IMR-90 (cell line): Measurements from ENCODE around the gene ZNF771. TPM values are rescaled to one million over a fixed set of nuclear protein-coding genes. Genes with fewer than 3 reads are reported as not detected.

ENCODE experiments used
- ATAC-seq: fragments of 200-7000 bp; cut with Tn5 transposase; 2 replicates; pipeline ENCODE4 v1.9.1; 2020; ENCODE audit warnings: low read depth, mild to moderate bottlenecking, moderate library complexity
- BruUV-seq: library from RNA; stranded (reverse); fragments of 400-500 nt; replicated peaks from 2 replicates; lab custom pipeline; 2021; lab: Mats Ljungman, UMichigan
- CTCF ChIA-PET: fragments of 300-600 bp; formaldehyde crosslinking; extraction: SDS; loops from one replicate; lab custom pipeline; 2021; ENCODE audit warnings: antibody characterized with exemption; lab: Yijun Ruan, JAX
- POLR2A ChIA-PET: fragments of 300-600 bp; sonication (Branson Sonifier 250); formaldehyde crosslinking; loops from one replicate; lab custom pipeline; 2022; ENCODE audit warnings: antibody characterized with exemption; ENCODE audit not compliant: unreplicated experiment; lab: Charles Lee
- DNase-seq: peaks from one replicate; pipeline ENCODE4 v3.0.0; 2013
- H2AFZ ChIP-seq: replicated peaks from 2 replicates; pipeline ENCODE3; 2013; ENCODE audit warnings: low read length, mild to moderate bottlenecking; ENCODE audit not compliant: poor library complexity
- H2AK5ac ChIP-seq: 2 replicates; pipeline ENCODE4 v1.6.1; 2013; ENCODE audit warnings: low read depth, low read length, inconsistent platforms
- H2AK9ac ChIP-seq: replicated peaks from 2 replicates; pipeline ENCODE3; 2013; ENCODE audit warnings: mild to moderate bottlenecking, low read depth, low read length, moderate library complexity; ENCODE audit not compliant: poor library complexity
- H2BK120ac ChIP-seq: 2 replicates; pipeline ENCODE4 v1.6.1; 2013; ENCODE audit warnings: low read depth, low read length, inconsistent platforms
- H2BK15ac ChIP-seq: 3 replicates; pipeline ENCODE4 v1.6.1; 2013; ENCODE audit warnings: low read depth, low read length, inconsistent platforms
- H2BK20ac ChIP-seq: 2 replicates; pipeline ENCODE4 v1.6.1; 2013; ENCODE audit warnings: low read depth, mild to moderate bottlenecking, inconsistent platforms, low read length, moderate library complexity
- H2BK5ac ChIP-seq: 2 replicates; pipeline ENCODE4 v1.6.1; 2013; ENCODE audit warnings: mild to moderate bottlenecking, low read depth, low read length, inconsistent platforms; ENCODE audit not compliant: poor library complexity, severe bottlenecking
- H3K14ac ChIP-seq: replicated peaks from 2 replicates; pipeline ENCODE4 v1.6.1; 2013; ENCODE audit warnings: low read depth, low read length, inconsistent platforms
- H3K18ac ChIP-seq: 2 replicates; pipeline ENCODE4 v1.6.1; 2013; ENCODE audit warnings: low read depth, low read length, control low read depth
- H3K23ac ChIP-seq: 2 replicates; pipeline ENCODE4 v1.6.1; 2013; ENCODE audit warnings: low read depth, low read length, inconsistent platforms
- H3K27ac ChIP-seq: 2 replicates; pipeline ENCODE4 v1.5.1; 2013; ENCODE audit warnings: mild to moderate bottlenecking, control low read depth, low read length; ENCODE audit not compliant: insufficient read depth
- H3K27me3 ChIP-seq: 2 replicates; pipeline ENCODE4 v1.6.1; 2013; ENCODE audit warnings: low read length; ENCODE audit not compliant: control insufficient read depth, insufficient read depth
- H3K36me3 ChIP-seq: 2 replicates; pipeline ENCODE4 v1.6.1; 2013; ENCODE audit warnings: low read length, mixed read lengths; ENCODE audit not compliant: control insufficient read depth, insufficient read depth
- H3K4ac ChIP-seq: 2 replicates; pipeline ENCODE4 v1.6.1; 2013; ENCODE audit warnings: low read depth, low read length, inconsistent platforms
- H3K4me1 ChIP-seq: 2 replicates; pipeline ENCODE4 v1.6.1; 2013; ENCODE audit warnings: low read length, mixed read lengths; ENCODE audit not compliant: control insufficient read depth, insufficient read depth
- H3K4me2 ChIP-seq: 2 replicates; pipeline ENCODE4 v1.6.1; 2013; ENCODE audit warnings: low read depth, mild to moderate bottlenecking, control low read depth, low read length, moderate library complexity
- H3K4me3 ChIP-seq: 2 replicates; pipeline ENCODE4 v1.5.1; 2013; ENCODE audit warnings: low read depth, mild to moderate bottlenecking, control low read depth, low read length, moderate library complexity; ENCODE audit not compliant: insufficient read depth
- H3K56ac ChIP-seq: 2 replicates; pipeline ENCODE4 v1.6.1; 2013; ENCODE audit warnings: low read length, inconsistent platforms; ENCODE audit not compliant: insufficient read depth; ENCODE audit errors: extremely low read depth
- H3K79me1 ChIP-seq, 2 experiments: 2 replicates each; pipeline ENCODE4 v1.6.1; 2013; ENCODE audit warnings: low read length in 2 of 2, inconsistent platforms in 1 of 2, low read depth in 1 of 2
- H3K9ac ChIP-seq: 2 replicates; pipeline ENCODE4 v1.6.1; 2013; ENCODE audit warnings: low read depth, low read length, control low read depth
- H3K9me1 ChIP-seq: 2 replicates; pipeline ENCODE4 v1.6.1; 2013; ENCODE audit warnings: low read length, inconsistent platforms; ENCODE audit not compliant: insufficient read depth
- H3K9me3 ChIP-seq: 2 replicates; pipeline ENCODE4 v1.6.1; 2013; ENCODE audit warnings: low read length; ENCODE audit not compliant: control insufficient read depth, insufficient read depth
- H4K20me1 ChIP-seq: 2 replicates; pipeline ENCODE4 v1.6.1; 2013; ENCODE audit warnings: low read length, inconsistent platforms; ENCODE audit not compliant: insufficient read depth
- H4K5ac ChIP-seq: 2 replicates; pipeline ENCODE4 v1.6.1; 2013; ENCODE audit warnings: mild to moderate bottlenecking, low read depth, low read length, control low read depth
- H4K8ac ChIP-seq, 2 experiments: 2 replicates each; pipeline ENCODE4 v1.6.1; 2013; ENCODE audit warnings: low read depth in 2 of 2, low read length in 2 of 2, control low read depth in 1 of 2, inconsistent platforms in 1 of 2
- H4K91ac ChIP-seq: 2 replicates; pipeline ENCODE4 v1.6.1; 2013; ENCODE audit warnings: low read depth, low read length, inconsistent platforms; ENCODE audit not compliant: insufficient read depth
- BHLHE40 ChIP-seq: fragments of 150-350 bp; IDR thresholded peaks from 2 replicates; pipeline ENCODE4 v1.6.1; 2016; ENCODE audit warnings: mild to moderate bottlenecking, low read depth, low read length
- CEBPB ChIP-seq: IDR thresholded peaks from 2 replicates; pipeline ENCODE4 v1.6.1; 2012; ENCODE audit warnings: low read depth, low read length, improper control_type of control experiment
- CHD1 ChIP-seq: IDR thresholded peaks from 2 replicates; pipeline ENCODE4 v1.6.1; 2012; ENCODE audit warnings: low read depth, low read length, improper control_type of control experiment
- FOS ChIP-seq: fragments of 150-350 bp; IDR thresholded peaks from 2 replicates; pipeline ENCODE4 v1.6.1; 2016; ENCODE audit warnings: low read depth, low read length
- MAFK ChIP-seq: IDR thresholded peaks from 2 replicates; pipeline ENCODE4 v1.6.1; 2012; ENCODE audit warnings: low read depth, low read length, improper control_type of control experiment
- MAZ ChIP-seq: IDR thresholded peaks from 2 replicates; pipeline ENCODE4 v1.6.1; 2012; ENCODE audit warnings: low read depth, mild to moderate bottlenecking, low read length, improper control_type of control experiment, moderate library complexity, borderline replicate concordance
- NFE2L2 ChIP-seq: fragments of 150-350 bp; IDR thresholded peaks from 2 replicates; pipeline ENCODE4 v1.6.1; 2016; ENCODE audit warnings: low read depth, mild to moderate bottlenecking, low read length
- POLR2A ChIP-seq: IDR thresholded peaks from 2 replicates; pipeline ENCODE4 v1.6.1; 2012; ENCODE audit warnings: mild to moderate bottlenecking, low read depth, low read length
- RAD21 ChIP-seq: IDR thresholded peaks from 2 replicates; pipeline ENCODE4 v1.6.1; 2012; ENCODE audit warnings: low read length, improper control_type of control experiment
- RCOR1 ChIP-seq: IDR thresholded peaks from 2 replicates; pipeline ENCODE4 v1.6.1; 2012; ENCODE audit warnings: mild to moderate bottlenecking, low read length, improper control_type of control experiment; ENCODE audit not compliant: insufficient replicate concordance
- RFX5 ChIP-seq: IDR thresholded peaks from 2 replicates; pipeline ENCODE4 v1.8.0; 2012; ENCODE audit warnings: low read depth, mild to moderate bottlenecking, low read length, moderate library complexity
- SMC3 ChIP-seq: fragments of 150-350 bp; IDR thresholded peaks from 2 replicates; pipeline ENCODE4 v1.6.1; 2016; ENCODE audit warnings: low read depth, mild to moderate bottlenecking, antibody characterized with exemption, low read length, moderate library complexity
- WGBS, 2 experiments: methylation state at CpG; one replicate each; pipeline versions ENCODE4 v1.1.5 to v1.1.7; 2013; ENCODE audit warnings: missing lambda C conversion rate in 2 of 2; ENCODE audit not compliant: insufficient read length in 1 of 2; ENCODE audit errors: extremely low coverage in 2 of 2; 5-methylcytosine and 5-hydroxymethylcytosine counted together
- dilution Hi-C: fragments of 300-500 bp; cut with HindIII; formaldehyde crosslinking; loops from one replicate; pipeline ENCODE4 v1.14.3; 2018; ENCODE audit warnings: low sequenced_read_pairs; ENCODE audit not compliant: unreplicated experiment
- in situ Hi-C: fragments of 300-500 bp; cut with MboI; formaldehyde crosslinking; loops from 3 replicates; pipeline ENCODE4 v1.14.3; 2019; ENCODE audit warnings: low sequenced_read_pairs, inconsistent platforms, mixed read lengths
- intact Hi-C: fragments of 100-400 bp; cut with micrococcal nuclease; formaldehyde crosslinking; loops from 2 replicates; pipeline ENCODE4 v1.10.0; 2022
- polyA plus RNA-seq, 3 experiments: library from polyadenylated mRNA; depleted of rRNA; stranded (reverse); fragments of >200 nt; gene quantifications; 2 replicates each; pipeline ENCODE4 v1.2.3, GENCODE V29; 2012; ENCODE audit warnings: low replicate concordance in 1 of 3
- total RNA-seq: library from RNA; depleted of rRNA; stranded (reverse); fragments of >200 nt; gene quantifications from 2 replicates; pipeline ENCODE4 v1.2.3, GENCODE V29; 2012
- TF ChIP-seq, protein P1 (sequence below): fragments of 150-350 bp; IDR thresholded peaks from 2 replicates; pipeline ENCODE4 v1.6.1; 2017; ENCODE audit warnings: mild to moderate bottlenecking, antibody characterized with exemption, low read length, low read depth
- TF ChIP-seq, protein P2 (sequence below): conservative IDR thresholded peaks from 2 replicates; pipeline ENCODE4 v1.5.1; 2012; ENCODE audit warnings: mild to moderate bottlenecking, low read depth, low read length, improper control_type of control experiment
- TF ChIP-seq, protein P3 (sequence below): fragments of 150-350 bp; IDR thresholded peaks from 2 replicates; pipeline ENCODE4 v1.6.1; 2016; ENCODE audit warnings: low read depth, mild to moderate bottlenecking, low read length, moderate library complexity, borderline replicate concordance

The ZNF771 gene
- total and polyA plus RNA-seq, 2 of the 4 experiments (the other 2 are of a cell fraction), result 5.2 to 10.9 TPM

DNA sequence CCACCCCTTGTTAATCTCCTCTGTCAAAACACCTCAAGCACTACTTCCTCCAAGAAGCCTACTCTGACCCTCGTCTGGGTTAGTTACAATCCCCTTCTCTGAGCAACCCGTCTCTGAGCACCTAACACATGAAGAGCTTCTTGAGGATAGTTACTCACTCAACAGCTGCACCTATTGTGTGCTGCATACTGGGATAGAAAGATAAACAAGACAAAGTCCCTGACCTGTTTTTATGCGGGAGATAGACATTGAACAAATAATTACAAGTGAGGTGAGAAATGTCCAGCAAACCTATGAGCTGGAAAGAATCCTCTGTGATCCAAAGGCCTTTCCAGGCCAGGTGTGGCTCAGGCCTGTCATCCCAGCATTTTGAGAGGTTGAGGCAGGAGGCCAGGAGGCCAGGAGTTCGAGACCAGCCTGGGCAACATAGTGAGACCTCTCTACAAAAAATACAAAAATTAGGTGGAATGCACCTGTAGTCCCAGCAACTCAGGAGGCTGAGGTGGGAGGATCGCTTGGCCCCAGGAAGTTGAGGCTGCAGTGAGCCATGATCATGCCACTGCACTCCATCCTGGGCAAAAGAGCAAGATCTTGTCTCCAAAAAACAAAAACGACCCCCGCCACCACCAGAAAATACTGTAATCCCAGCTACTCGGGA lies 5.5 kb upstream of the ZNF771 start:
- no peak for ATAC-seq
- no peak overlapping the region for H2AFZ ChIP-seq
- intact Hi-C loops, result loop anchor here (10.0 kb wide), 1 partner anchor 307 kb away; the partner anchor contains the start of genes TBX6 and YPEL3
- ChIA-PET POLR2A (no interaction called here), CTCF (no interaction called here)
- peaks cover 7% of the 10 kb centered on the region for H3K9me1 ChIP-seq
- H3K9ac ChIP-seq, result no peak overlapping the region
- BruUV-seq, result no TSS peak
- H3K4me3 ChIP-seq, result no peak overlapping the region
- no peak for DNase-seq
- H3K4me2 ChIP-seq, result no peak overlapping the region
- peaks cover 7% of the 10 kb centered on the region for H3K4me1 ChIP-seq
- H2AK9ac ChIP-seq, result no peak overlapping the region
- no peak overlapping the region for H3K18ac ChIP-seq
- no peak overlapping the region for H3K23ac ChIP-seq
- no peaks in the 10 kb centered on the region for H3K27me3 ChIP-seq
- H2BK15ac ChIP-seq, result no peak overlapping the region
- H3K79me1 ChIP-seq, result peaks cover 0 to 28% of the 10 kb centered on the region in 2 experiments; a peak in 3 of 4 replicates
- no peak overlapping the region for H4K5ac ChIP-seq
- H2BK20ac ChIP-seq, result no peak overlapping the region
- no peak overlapping the region for H3K56ac ChIP-seq
- dilution Hi-C loops, result no loop called here
- H2BK5ac ChIP-seq, result no peak overlapping the region
- peak overlapping the region in 1 of 2 experiments; percentile 17; a peak in 1 of 4 replicates for H4K8ac ChIP-seq
- peaks cover 12% of the 10 kb centered on the region; the same call in 1 of the 2 replicates for H3K36me3 ChIP-seq
- H2AK5ac ChIP-seq, result no peak overlapping the region
- no peak overlapping the region for H3K14ac ChIP-seq
- 100% methylated on average over 1 of the region's 8 CpGs; no CpG with 5 or more reads in 1 of the 2 experiments for WGBS, 2 experiments
- in situ Hi-C loops, result loop anchor here (10.0 to 25.0 kb wide), 2 partner anchors 215 to 327 kb away; partner anchors contain the start of genes BOLA2B, CORO1A, PPP4C and SLX1A
- H3K27ac ChIP-seq, result no peak overlapping the region
- H3K9me3 ChIP-seq, result no peaks in the 10 kb centered on the region
- H2BK120ac ChIP-seq, result no peak overlapping the region
- no peaks in the 10 kb centered on the region for H4K20me1 ChIP-seq
- H3K4ac ChIP-seq, result 0 out of 2 replicates have a peak overlapping the region, but pooled peaks have one; percentile 5
- no peak overlapping the region for H4K91ac ChIP-seq
- TF ChIP-seq CEBPB (no peak), RCOR1 (no peak), SMC3 (no peak), RAD21 (no peak), BHLHE40 (no peak), FOS (no peak), RFX5 (no peak), MAZ (no peak), POLR2A (no peak), CHD1 (no peak), MAFK (no peak), NFE2L2 (no peak)
- TF ChIP-seq, protein P1, sequence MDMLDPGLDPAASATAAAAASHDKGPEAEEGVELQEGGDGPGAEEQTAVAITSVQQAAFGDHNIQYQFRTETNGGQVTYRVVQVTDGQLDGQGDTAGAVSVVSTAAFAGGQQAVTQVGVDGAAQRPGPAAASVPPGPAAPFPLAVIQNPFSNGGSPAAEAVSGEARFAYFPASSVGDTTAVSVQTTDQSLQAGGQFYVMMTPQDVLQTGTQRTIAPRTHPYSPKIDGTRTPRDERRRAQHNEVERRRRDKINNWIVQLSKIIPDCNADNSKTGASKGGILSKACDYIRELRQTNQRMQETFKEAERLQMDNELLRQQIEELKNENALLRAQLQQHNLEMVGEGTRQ, result no peak
- TF ChIP-seq, protein P2, sequence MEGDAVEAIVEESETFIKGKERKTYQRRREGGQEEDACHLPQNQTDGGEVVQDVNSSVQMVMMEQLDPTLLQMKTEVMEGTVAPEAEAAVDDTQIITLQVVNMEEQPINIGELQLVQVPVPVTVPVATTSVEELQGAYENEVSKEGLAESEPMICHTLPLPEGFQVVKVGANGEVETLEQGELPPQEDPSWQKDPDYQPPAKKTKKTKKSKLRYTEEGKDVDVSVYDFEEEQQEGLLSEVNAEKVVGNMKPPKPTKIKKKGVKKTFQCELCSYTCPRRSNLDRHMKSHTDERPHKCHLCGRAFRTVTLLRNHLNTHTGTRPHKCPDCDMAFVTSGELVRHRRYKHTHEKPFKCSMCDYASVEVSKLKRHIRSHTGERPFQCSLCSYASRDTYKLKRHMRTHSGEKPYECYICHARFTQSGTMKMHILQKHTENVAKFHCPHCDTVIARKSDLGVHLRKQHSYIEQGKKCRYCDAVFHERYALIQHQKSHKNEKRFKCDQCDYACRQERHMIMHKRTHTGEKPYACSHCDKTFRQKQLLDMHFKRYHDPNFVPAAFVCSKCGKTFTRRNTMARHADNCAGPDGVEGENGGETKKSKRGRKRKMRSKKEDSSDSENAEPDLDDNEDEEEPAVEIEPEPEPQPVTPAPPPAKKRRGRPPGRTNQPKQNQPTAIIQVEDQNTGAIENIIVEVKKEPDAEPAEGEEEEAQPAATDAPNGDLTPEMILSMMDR, result no peak
- TF ChIP-seq, protein P3, sequence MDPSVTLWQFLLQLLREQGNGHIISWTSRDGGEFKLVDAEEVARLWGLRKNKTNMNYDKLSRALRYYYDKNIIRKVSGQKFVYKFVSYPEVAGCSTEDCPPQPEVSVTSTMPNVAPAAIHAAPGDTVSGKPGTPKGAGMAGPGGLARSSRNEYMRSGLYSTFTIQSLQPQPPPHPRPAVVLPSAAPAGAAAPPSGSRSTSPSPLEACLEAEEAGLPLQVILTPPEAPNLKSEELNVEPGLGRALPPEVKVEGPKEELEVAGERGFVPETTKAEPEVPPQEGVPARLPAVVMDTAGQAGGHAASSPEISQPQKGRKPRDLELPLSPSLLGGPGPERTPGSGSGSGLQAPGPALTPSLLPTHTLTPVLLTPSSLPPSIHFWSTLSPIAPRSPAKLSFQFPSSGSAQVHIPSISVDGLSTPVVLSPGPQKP, result no peak
